ENCODE measurements around the gene KRTAP5-7. TPM values are rescaled to one million over a fixed set of nuclear protein-coding genes. Genes with fewer than 3 reads are reported as not detected.

KRTAP5-7 gene
- total RNA-seq, 6 experiments from 2014 or later = not detected

GRCh38 chr11:71543866-71544265 lies 16.8 kb downstream of the KRTAP5-7 start:
- Mint-ChIP-seq H3K27me3 (ENCODE audit: insufficient read depth) (peaks cover 29% of the 10 kb centered on the region), H3K27ac (no peak overlapping the region), H3K4me3 (no peak overlapping the region)

GRCh38 chr11:71544525-71545214 lies 17.6 kb downstream of the KRTAP5-7 start:
- H3K36me3 Mint-ChIP-seq (ENCODE audit: low read depth) = no peaks in the 10 kb centered on the region
- H3K9me3 Mint-ChIP-seq = no peaks in the 10 kb centered on the region; the same call in 1 of the 2 replicates
- no peak for DNase-seq
- H3K27me3 Mint-ChIP-seq (ENCODE audit: insufficient read depth) = peaks cover 28% of the 10 kb centered on the region
- no peak for TF ChIP-seq CTCF (IDR thresholded peaks at IDR 0.05)
- no peak overlapping the region for H3K27ac Mint-ChIP-seq
- no peaks in the 10 kb centered on the region for H3K4me1 Mint-ChIP-seq (ENCODE audit: low read depth)
- H3K4me3 Mint-ChIP-seq = no peak overlapping the region

More at GRCh38 chr11:71543866-71544265, 16.8 kb downstream of the KRTAP5-7 start:
- H3K36me3 Mint-ChIP-seq (ENCODE audit: low read depth) = no peaks in the 10 kb centered on the region
- no peaks in the 10 kb centered on the region; the same call in 1 of the 2 replicates for H3K9me3 Mint-ChIP-seq
- DNase-seq = no peak
- no peak for TF ChIP-seq CTCF (IDR thresholded peaks at IDR 0.05)
- H3K4me1 Mint-ChIP-seq (ENCODE audit: low read depth) = no peaks in the 10 kb centered on the region

- no peak overlapping the region for H3K4me3 Mint-ChIP-seq
- H3K27ac Mint-ChIP-seq = no peak overlapping the region
- no peaks in the 10 kb centered on the region; the same call in 1 of the 2 replicates for H3K9me3 Mint-ChIP-seq
- no peak for TF ChIP-seq CTCF (IDR thresholded peaks at IDR 0.05)
- no peaks in the 10 kb centered on the region for H3K4me1 Mint-ChIP-seq (ENCODE audit: low read depth)
- peaks cover 26% of the 10 kb centered on the region for H3K27me3 Mint-ChIP-seq (ENCODE audit: insufficient read depth)
- H3K36me3 Mint-ChIP-seq (ENCODE audit: low read depth) = no peaks in the 10 kb centered on the region
- no peak for DNase-seq
Observed at GRCh38 chr11:71545405-71545966, 18.4 kb downstream of the KRTAP5-7 start.

GRCh38 chr11:71548120-71548519 lies 21.1 kb downstream of the KRTAP5-7 start, which contains the start of gene KRTAP5-9:
KRTAP5-9 (plus strand) TSS chr11:71548420; CDS start chr11:71548658, 238 bp downstream.
- DNase-seq = no peak
- Mint-ChIP-seq H3K4me3 (no peak within 1 kb of the TSS), H3K4me1 (ENCODE audit: low read depth) (no peaks in the 10 kb centered on the region), H3K9me3 (no peaks in the 10 kb centered on the region; the same call in 1 of the 2 replicates), H3K27me3 (ENCODE audit: insufficient read depth) (peaks cover 19% of the 10 kb centered on the region), H3K36me3 (ENCODE audit: low read depth) (no peaks in the 10 kb centered on the region), H3K27ac (no peak within 1 kb of the TSS)
- no peak for TF ChIP-seq CTCF (IDR thresholded peaks at IDR 0.05)

GRCh38 chr11:71548716-71549151 lies 21.7 kb downstream of the KRTAP5-7 start:
- H3K4me1 Mint-ChIP-seq (ENCODE audit: low read depth) = no peaks in the 10 kb centered on the region

More at GRCh38 chr11:71548716-71549151, 21.7 kb downstream of the KRTAP5-7 start:
- H3K9me3 Mint-ChIP-seq = no peaks in the 10 kb centered on the region; the same call in 1 of the 2 replicates
- no peak overlapping the region for H3K4me3 Mint-ChIP-seq
- H3K27me3 Mint-ChIP-seq (ENCODE audit: insufficient read depth) = peaks cover 14% of the 10 kb centered on the region
- H3K36me3 Mint-ChIP-seq (ENCODE audit: low read depth) = no peaks in the 10 kb centered on the region
- DNase-seq = no peak
- H3K27ac Mint-ChIP-seq = no peak overlapping the region
- TF ChIP-seq CTCF (IDR thresholded peaks at IDR 0.05) = no peak
